PC-9 (cell line): Measurements from ENCODE around the gene RB1. TPM values are rescaled to one million over a fixed set of nuclear protein-coding genes. Genes with fewer than 3 reads are reported as not detected.
"Not testable (repeated sequence)": the region's sequence is repeated elsewhere in the genome, so short reads cannot be mapped to it uniquely, and the experiment has no call there.

Experiments used
- BruUV-seq: library from RNA; stranded (reverse); fragments of 400-500 nt; replicated peaks from 2 replicates; lab custom pipeline; 2021; lab: Mats Ljungman, UMichigan
- CTCF ChIA-PET: fragments of 300-600 bp; sonication (Branson Sonifier 250); formaldehyde crosslinking; loops from one replicate; lab custom pipeline; 2022; ENCODE audit warnings: antibody characterized with exemption; lab: Charles Lee
- POLR2A ChIA-PET: fragments of 300-600 bp; sonication (Branson Sonifier 250); formaldehyde crosslinking; loops from one replicate; lab custom pipeline; 2022; ENCODE audit warnings: antibody characterized with exemption; ENCODE audit not compliant: unreplicated experiment; lab: Charles Lee
- DNase-seq, 2 experiments: peaks; one replicate each; pipeline versions ENCODE4 v3.0.0 to v3.0.0-alpha.2; 2015 to 2022; ENCODE audit warnings: mixed read lengths in 1 of 2
- H2AFZ ChIP-seq: fragments of 200-600 bp; sonication (generic); 2 replicates; pipeline ENCODE4 v1.8.1; 2017; ENCODE audit warnings: antibody characterized with exemption
- H3F3A ChIP-seq: fragments of 200-600 bp; sonication (generic); 2 replicates; pipeline ENCODE4 v1.8.1; 2017; ENCODE audit warnings: antibody characterized with exemption, mild to moderate bottlenecking, low read depth; ENCODE audit not compliant: insufficient read depth
- H3K27ac ChIP-seq: fragments of 200-600 bp; sonication (generic); 2 replicates; pipeline ENCODE4 v1.6.1; 2016; ENCODE audit warnings: mixed run types
- H3K27me3 ChIP-seq: fragments of 200-600 bp; sonication (generic); 2 replicates; pipeline ENCODE4 v1.6.1; 2016; ENCODE audit warnings: low read depth, mixed run types; ENCODE audit not compliant: insufficient read depth
- H3K36me3 ChIP-seq: fragments of 200-600 bp; sonication (generic); 2 replicates; pipeline ENCODE4 v1.6.1; 2016; ENCODE audit warnings: low read depth, mixed run types
- H3K4me1 ChIP-seq: fragments of 200-600 bp; sonication (generic); replicated peaks from 2 replicates; pipeline ENCODE4 v1.6.1; 2016; ENCODE audit warnings: mixed run types; ENCODE audit not compliant: insufficient read depth
- H3K4me2 ChIP-seq: fragments of 200-600 bp; sonication (generic); 2 replicates; pipeline ENCODE4 v1.6.1; 2017; ENCODE audit warnings: mixed run types
- H3K4me3 ChIP-seq: fragments of 200-600 bp; sonication (generic); 2 replicates; pipeline ENCODE4 v1.6.1; 2016; ENCODE audit warnings: mixed run types
- H3K79me2 ChIP-seq: fragments of 200-600 bp; sonication (generic); 2 replicates; pipeline ENCODE4 v1.6.1; 2017; ENCODE audit warnings: low read depth, mixed run types
- H3K9me2 ChIP-seq: fragments of 200-600 bp; sonication (generic); 2 replicates; pipeline ENCODE4 v1.8.1; 2017; ENCODE audit warnings: mild to moderate bottlenecking; ENCODE audit not compliant: insufficient read depth
- H3K9me3 ChIP-seq: fragments of 200-600 bp; sonication (generic); 2 replicates; pipeline ENCODE4 v1.8.1; 2016; ENCODE audit warnings: low read depth; ENCODE audit not compliant: insufficient read depth
- H4K20me1 ChIP-seq: fragments of 200-600 bp; sonication (generic); 2 replicates; pipeline ENCODE4 v1.8.1; 2017; ENCODE audit not compliant: insufficient read depth
- EZH2 ChIP-seq: fragments of 200-600 bp; sonication (generic); IDR thresholded peaks from 2 replicates; pipeline ENCODE4 v1.8.0; 2017; ENCODE audit warnings: antibody characterized with exemption, low read depth
- intact Hi-C: fragments of 100-400 bp; cut with micrococcal nuclease; formaldehyde crosslinking; loops from one replicate; pipeline ENCODE4 v1.10.0; 2022; ENCODE audit not compliant: unreplicated experiment
- total RNA-seq: library from RNA; stranded (reverse); gene quantifications from 2 replicates; pipeline ENCODE4 v1.2.3, GENCODE V29; 2021
- TF ChIP-seq, protein P1 (sequence below): fragments of 200-600 bp; sonication (generic); conservative IDR thresholded peaks from 2 replicates; pipeline ENCODE4 v1.6.1; 2017; ENCODE audit warnings: mixed run types, antibody characterized with exemption, mild to moderate bottlenecking, moderate library complexity

Gene RB1
- total RNA-seq, 1 experiment from 2014 or later, result 23.7 TPM

DNA sequence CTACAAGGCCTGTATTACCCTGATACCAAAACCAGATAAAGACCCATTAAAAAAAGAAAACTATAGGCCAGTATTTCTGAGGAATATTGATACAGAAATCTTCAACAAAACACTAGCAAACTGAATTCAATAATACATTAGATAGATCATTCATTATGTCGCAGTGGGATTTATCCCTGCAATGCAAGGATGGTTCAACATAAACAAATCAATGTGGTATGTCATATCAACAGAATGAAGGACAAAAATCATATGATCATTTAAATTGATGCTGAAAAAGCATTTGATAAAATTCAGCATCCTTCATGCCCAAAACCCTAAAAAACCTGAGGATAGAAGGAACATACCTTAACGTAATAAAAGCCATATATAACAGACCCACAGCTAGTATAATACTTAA, 50.0 kb downstream of the RB1 start:
- TF ChIP-seq, protein P1, sequence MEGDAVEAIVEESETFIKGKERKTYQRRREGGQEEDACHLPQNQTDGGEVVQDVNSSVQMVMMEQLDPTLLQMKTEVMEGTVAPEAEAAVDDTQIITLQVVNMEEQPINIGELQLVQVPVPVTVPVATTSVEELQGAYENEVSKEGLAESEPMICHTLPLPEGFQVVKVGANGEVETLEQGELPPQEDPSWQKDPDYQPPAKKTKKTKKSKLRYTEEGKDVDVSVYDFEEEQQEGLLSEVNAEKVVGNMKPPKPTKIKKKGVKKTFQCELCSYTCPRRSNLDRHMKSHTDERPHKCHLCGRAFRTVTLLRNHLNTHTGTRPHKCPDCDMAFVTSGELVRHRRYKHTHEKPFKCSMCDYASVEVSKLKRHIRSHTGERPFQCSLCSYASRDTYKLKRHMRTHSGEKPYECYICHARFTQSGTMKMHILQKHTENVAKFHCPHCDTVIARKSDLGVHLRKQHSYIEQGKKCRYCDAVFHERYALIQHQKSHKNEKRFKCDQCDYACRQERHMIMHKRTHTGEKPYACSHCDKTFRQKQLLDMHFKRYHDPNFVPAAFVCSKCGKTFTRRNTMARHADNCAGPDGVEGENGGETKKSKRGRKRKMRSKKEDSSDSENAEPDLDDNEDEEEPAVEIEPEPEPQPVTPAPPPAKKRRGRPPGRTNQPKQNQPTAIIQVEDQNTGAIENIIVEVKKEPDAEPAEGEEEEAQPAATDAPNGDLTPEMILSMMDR, result no peak
- no peak for TF ChIP-seq EZH2
- no peaks in the 10 kb centered on the region for H4K20me1 ChIP-seq
- no peak overlapping the region for H2AFZ ChIP-seq
- CTCF ChIA-PET, result no interaction called here
- H3K9me2 ChIP-seq, result 0 out of 2 replicates have a peak, but pooled peaks cover 9% of the 10 kb centered on the region
- no peaks in the 10 kb centered on the region for H3F3A ChIP-seq
- H3K36me3 ChIP-seq, result 0 out of 2 replicates have a peak, but pooled peaks cover 3% of the 10 kb centered on the region
- no TSS peak for BruUV-seq
- POLR2A ChIA-PET, result no interaction called here
- H3K27ac ChIP-seq, result no peak overlapping the region
- H3K4me1 ChIP-seq, result no peaks in the 10 kb centered on the region
- H3K4me3 ChIP-seq, result no peak overlapping the region
- intact Hi-C loops, result no loop called here
- no peak overlapping the region for H3K4me2 ChIP-seq
- DNase-seq, result no peak
- peaks cover 9% of the 10 kb centered on the region; the same call in 1 of the 2 replicates for H3K9me3 ChIP-seq
- H3K27me3 ChIP-seq, result no peaks in the 10 kb centered on the region
- H3K79me2 ChIP-seq, result no peaks in the 10 kb centered on the region

DNA sequence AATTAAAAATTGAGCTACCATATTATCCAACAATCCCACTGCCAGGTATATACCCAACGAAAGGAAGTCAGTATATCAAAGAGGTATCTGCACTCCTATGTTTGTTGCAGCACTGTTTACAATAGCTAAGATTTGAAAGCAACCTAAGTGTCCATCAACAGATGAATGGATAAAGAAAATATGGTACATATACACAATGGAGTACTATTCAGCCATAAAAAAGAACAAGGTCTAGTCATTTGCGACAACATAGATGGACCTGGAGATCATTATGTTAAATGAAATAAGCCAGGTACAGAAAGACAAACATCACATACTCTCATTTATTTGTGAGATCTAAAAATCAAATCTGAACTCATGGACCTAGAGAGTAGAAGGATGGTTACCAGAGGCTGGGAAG, 52.0 kb downstream of the RB1 start:
- H3K9me3 ChIP-seq, DNase-seq, H3K4me1 ChIP-seq, H3F3A ChIP-seq, H3K4me3 ChIP-seq, H3K79me2 ChIP-seq, H3K27me3 ChIP-seq, BruUV-seq, H3K4me2 ChIP-seq, intact Hi-C loops, H3K36me3 ChIP-seq, H4K20me1 ChIP-seq, POLR2A ChIA-PET, H3K27ac ChIP-seq, H3K9me2 ChIP-seq, H2AFZ ChIP-seq, CTCF ChIA-PET: not testable (repeated sequence)

DNA sequence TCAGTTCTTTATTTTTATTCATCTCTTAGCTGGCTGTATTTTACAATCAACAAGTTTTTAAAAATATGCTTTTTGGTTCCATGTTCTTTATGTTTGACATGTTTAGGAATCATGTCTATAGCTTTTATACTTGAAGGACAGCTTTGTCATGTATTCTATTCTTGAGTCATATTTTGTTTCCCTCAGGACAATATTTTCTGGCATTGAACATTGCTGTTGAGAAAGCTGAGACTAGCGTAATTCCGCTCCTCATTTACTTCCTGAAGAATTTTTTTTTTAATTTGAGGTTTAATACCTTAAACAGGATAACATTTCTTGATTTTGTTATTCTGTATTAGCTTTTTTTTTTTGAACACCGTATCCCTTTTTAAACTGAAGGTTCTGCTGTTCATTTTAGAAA, 53.2 kb downstream of the RB1 start:
- POLR2A ChIA-PET, result no interaction called here
- CTCF ChIA-PET, result no interaction called here
- H3K36me3 ChIP-seq, result no peaks in the 10 kb centered on the region
- H3K4me3 ChIP-seq, result no peak overlapping the region
- no peaks in the 10 kb centered on the region for H4K20me1 ChIP-seq
- no peaks in the 10 kb centered on the region for H3F3A ChIP-seq
- TF ChIP-seq, protein P1, result no peak
- intact Hi-C loops, result no loop called here
- no peaks in the 10 kb centered on the region for H3K4me1 ChIP-seq
- no TSS peak for BruUV-seq
- no peak for DNase-seq
- no peaks in the 10 kb centered on the region for H3K27me3 ChIP-seq
- H2AFZ ChIP-seq, result no peak overlapping the region
- no peaks in the 10 kb centered on the region for H3K9me2 ChIP-seq
- H3K4me2 ChIP-seq, result no peak overlapping the region
- no peak overlapping the region for H3K27ac ChIP-seq
- peaks cover 9% of the 10 kb centered on the region; the same call in 1 of the 2 replicates for H3K9me3 ChIP-seq
- H3K79me2 ChIP-seq, result no peaks in the 10 kb centered on the region

DNA sequence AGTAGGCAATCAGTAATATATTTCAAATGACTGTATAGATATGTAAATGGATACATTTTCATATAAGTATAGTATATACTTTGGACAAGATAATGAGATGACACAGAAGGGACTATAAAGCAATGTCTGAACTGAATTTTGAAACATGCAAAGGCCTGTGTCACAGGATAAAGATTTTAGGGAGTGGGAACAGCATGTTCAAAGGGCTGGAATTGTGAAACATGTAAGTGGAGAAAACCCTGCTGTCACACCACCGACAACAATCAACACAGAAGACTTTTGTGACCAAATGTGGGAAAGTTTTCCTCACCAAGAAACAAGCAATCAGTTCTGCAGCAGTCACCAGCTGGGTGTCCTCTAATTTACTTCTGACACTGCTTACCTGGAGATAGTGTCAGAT, 66.4 kb downstream of the RB1 start:
- H4K20me1 ChIP-seq, result no peaks in the 10 kb centered on the region; the same call in 1 of the 2 replicates
- H2AFZ ChIP-seq, result no peak overlapping the region
- no peaks in the 10 kb centered on the region; the same call in 1 of the 2 replicates for H3K36me3 ChIP-seq
- no peaks in the 10 kb centered on the region for H3K9me3 ChIP-seq
- no peaks in the 10 kb centered on the region for H3K9me2 ChIP-seq
- H3K27ac ChIP-seq, result no peak overlapping the region
- ChIA-PET CTCF (no interaction called here), POLR2A (no interaction called here)
- H3K4me2 ChIP-seq, result no peak overlapping the region
- no peaks in the 10 kb centered on the region for H3K27me3 ChIP-seq
- H3K4me3 ChIP-seq, result no peak overlapping the region
- DNase-seq, result no peak
- TF ChIP-seq, protein P1, result no peak
- no peak for TF ChIP-seq EZH2
- intact Hi-C loops, result loop anchor here (10.0 kb wide), 1 partner anchor 135 kb away; the partner anchor contains the start of gene ITM2B
- H3K79me2 ChIP-seq, result no peaks in the 10 kb centered on the region
- H3K4me1 ChIP-seq, result no peaks in the 10 kb centered on the region
- H3F3A ChIP-seq, result no peaks in the 10 kb centered on the region
- BruUV-seq, result no TSS peak
